PC-3 (cell line): ENCODE results near the gene CCDC83. TPM values are rescaled to one million over a fixed set of nuclear protein-coding genes. Genes with fewer than 3 reads are reported as not detected.
"Not testable (repeated sequence)": the region's sequence is repeated elsewhere in the genome, so short reads cannot be mapped to it uniquely, and the experiment has no call there.

Experiments used
- ATAC-seq: fragments of 200-7000 bp; cut with Tn5 transposase; 2 replicates; pipeline ENCODE4 v1.9.1; 2020; ENCODE audit warnings: mild to moderate bottlenecking, moderate library complexity
- BruUV-seq: library from RNA; stranded (reverse); fragments of 400-500 nt; replicated peaks from 2 replicates; lab custom pipeline; 2021; lab: Mats Ljungman, UMichigan
- CTCF ChIA-PET: fragments of 300-600 bp; sonication (Branson Sonifier 250); formaldehyde crosslinking; loops from one replicate; lab custom pipeline; 2022; ENCODE audit warnings: antibody characterized with exemption; lab: Charles Lee
- POLR2A ChIA-PET: fragments of 300-600 bp; sonication (Branson Sonifier 250); formaldehyde crosslinking; loops from one replicate; lab custom pipeline; 2022; ENCODE audit warnings: antibody characterized with exemption; ENCODE audit not compliant: unreplicated experiment; lab: Charles Lee
- DNase-seq: peaks from one replicate; pipeline ENCODE4 v3.0.0-alpha.2; 2015
- H2AFZ ChIP-seq: fragments of 300-600 bp; sonication (generic); 2 replicates; pipeline ENCODE4 v1.6.0; 2016; ENCODE audit warnings: antibody characterized with exemption, low read length
- H3F3A ChIP-seq: fragments of 300-600 bp; sonication (generic); one replicate; pipeline ENCODE4 v1.6.0; 2017; ENCODE audit warnings: antibody characterized with exemption, low read length, control low read depth, mild to moderate bottlenecking; ENCODE audit not compliant: unreplicated experiment
- H3K27ac ChIP-seq: fragments of 300-600 bp; sonication (generic); 2 replicates; pipeline ENCODE4 v1.5.1; 2016; ENCODE audit warnings: mild to moderate bottlenecking, low read length
- H3K27me3 ChIP-seq: fragments of 300-600 bp; sonication (generic); 2 replicates; pipeline ENCODE4 v1.6.1; 2016; ENCODE audit warnings: low read length, mixed read lengths
- H3K36me3 ChIP-seq: fragments of 300-600 bp; sonication (generic); 2 replicates; pipeline ENCODE4 v1.6.1; 2016; ENCODE audit warnings: low read depth, mixed run types, low read length, mixed read lengths
- H3K4me1 ChIP-seq: fragments of 300-600 bp; sonication (generic); 2 replicates; pipeline ENCODE4 v1.5.1; 2016; ENCODE audit warnings: low read length; ENCODE audit not compliant: insufficient read depth
- H3K4me2 ChIP-seq: fragments of 300-600 bp; sonication (generic); 2 replicates; pipeline ENCODE4 v1.6.0; 2016; ENCODE audit warnings: low read length
- H3K4me3 ChIP-seq: fragments of 300-600 bp; sonication (generic); 2 replicates; pipeline ENCODE4 v1.5.1; 2016; ENCODE audit warnings: mild to moderate bottlenecking, low read length, mixed read lengths
- H3K79me2 ChIP-seq: fragments of 300-600 bp; sonication (generic); 2 replicates; pipeline ENCODE4 v1.6.1; 2017; ENCODE audit warnings: low read length, mixed read lengths
- H3K9ac ChIP-seq: fragments of 300-600 bp; sonication (generic); 2 replicates; pipeline ENCODE4 v1.6.0; 2016; ENCODE audit warnings: mild to moderate bottlenecking, low read length
- H3K9me2 ChIP-seq: fragments of 300-600 bp; sonication (generic); replicated peaks from 2 replicates; pipeline ENCODE4 v1.6.1; 2016; ENCODE audit warnings: mixed run types, low read length, mixed read lengths
- H3K9me3 ChIP-seq: fragments of 300-600 bp; sonication (generic); 2 replicates; pipeline ENCODE4 v1.6.1; 2016; ENCODE audit warnings: low read length, mixed read lengths
- H4K20me1 ChIP-seq: fragments of 300-600 bp; sonication (generic); 2 replicates; pipeline ENCODE4 v1.6.1; 2016; ENCODE audit warnings: low read length, mixed read lengths
- EZH2 ChIP-seq: fragments of 300-600 bp; sonication (generic); IDR thresholded peaks from one replicate; pipeline ENCODE4 v1.6.1; 2017; ENCODE audit warnings: antibody characterized with exemption, mild to moderate bottlenecking, low read length; ENCODE audit not compliant: unreplicated experiment
- EZH2phosphoT487 ChIP-seq: fragments of 300-600 bp; sonication (generic); IDR thresholded peaks from 2 replicates; pipeline ENCODE4 v1.6.1; 2018; ENCODE audit warnings: mild to moderate bottlenecking, antibody characterized with exemption, low read length, borderline replicate concordance
- intact Hi-C: fragments of 100-400 bp; cut with micrococcal nuclease; formaldehyde crosslinking; loops from 2 replicates; pipeline ENCODE4 v1.9.0; 2023
- total RNA-seq: library from RNA; depleted of rRNA; stranded (reverse); fragments of >200 nt; gene quantifications from 2 replicates; pipeline ENCODE4 v1.2.3, GENCODE V29; 2014
- TF ChIP-seq, protein P1 (sequence below): fragments of 300-600 bp; sonication (generic); conservative IDR thresholded peaks from 2 replicates; pipeline ENCODE4 v1.5.1; 2017; ENCODE audit warnings: antibody characterized with exemption, low read depth, mild to moderate bottlenecking, low read length

Gene CCDC83
- total RNA-seq, 1 experiment from 2014 or later = 0.22 TPM

DNA sequence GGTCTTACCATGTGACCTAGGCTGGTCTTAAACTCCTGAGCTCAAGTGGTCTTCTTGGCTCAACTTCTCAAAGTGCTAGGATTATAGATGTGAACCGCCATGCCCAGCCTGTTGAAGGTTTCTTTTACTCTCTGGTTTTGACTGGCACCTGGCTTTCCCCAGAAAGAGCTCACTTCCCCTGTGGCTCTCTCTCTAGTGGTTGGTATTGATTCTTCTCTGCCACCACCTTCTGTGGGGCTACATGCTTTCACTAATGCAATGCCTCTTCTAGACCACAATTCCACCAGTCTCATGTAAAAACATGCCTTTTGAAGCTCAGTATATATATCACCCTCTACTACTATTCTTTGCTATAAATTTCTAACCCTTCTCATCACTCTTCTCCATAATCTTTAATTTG is 67.2 kb downstream of the CCDC83 start:
- ChIA-PET POLR2A (no interaction called here), CTCF (no interaction called here)
- Histone ChIP-seq H3F3A (no peaks in the 10 kb centered on the region), H3K9me3 (no peaks in the 10 kb centered on the region), H4K20me1 (no peaks in the 10 kb centered on the region), H3K9me2 (no peaks in the 10 kb centered on the region), H3K27me3 (no peaks in the 10 kb centered on the region), H2AFZ (no peak overlapping the region), H3K79me2 (no peaks in the 10 kb centered on the region), H3K27ac (no peak overlapping the region), H3K4me3 (no peak overlapping the region), H3K4me2 (no peak overlapping the region), H3K4me1 (no peaks in the 10 kb centered on the region), H3K9ac (no peak overlapping the region), H3K36me3 (no peaks in the 10 kb centered on the region)
- ATAC-seq (no peak), DNase-seq (no peak)
- intact Hi-C loops = no loop called here
- no TSS peak for BruUV-seq
- TF ChIP-seq, protein P1, sequence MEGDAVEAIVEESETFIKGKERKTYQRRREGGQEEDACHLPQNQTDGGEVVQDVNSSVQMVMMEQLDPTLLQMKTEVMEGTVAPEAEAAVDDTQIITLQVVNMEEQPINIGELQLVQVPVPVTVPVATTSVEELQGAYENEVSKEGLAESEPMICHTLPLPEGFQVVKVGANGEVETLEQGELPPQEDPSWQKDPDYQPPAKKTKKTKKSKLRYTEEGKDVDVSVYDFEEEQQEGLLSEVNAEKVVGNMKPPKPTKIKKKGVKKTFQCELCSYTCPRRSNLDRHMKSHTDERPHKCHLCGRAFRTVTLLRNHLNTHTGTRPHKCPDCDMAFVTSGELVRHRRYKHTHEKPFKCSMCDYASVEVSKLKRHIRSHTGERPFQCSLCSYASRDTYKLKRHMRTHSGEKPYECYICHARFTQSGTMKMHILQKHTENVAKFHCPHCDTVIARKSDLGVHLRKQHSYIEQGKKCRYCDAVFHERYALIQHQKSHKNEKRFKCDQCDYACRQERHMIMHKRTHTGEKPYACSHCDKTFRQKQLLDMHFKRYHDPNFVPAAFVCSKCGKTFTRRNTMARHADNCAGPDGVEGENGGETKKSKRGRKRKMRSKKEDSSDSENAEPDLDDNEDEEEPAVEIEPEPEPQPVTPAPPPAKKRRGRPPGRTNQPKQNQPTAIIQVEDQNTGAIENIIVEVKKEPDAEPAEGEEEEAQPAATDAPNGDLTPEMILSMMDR = no peak
- TF ChIP-seq EZH2phosphoT487 (no peak), EZH2 (no peak)

DNA sequence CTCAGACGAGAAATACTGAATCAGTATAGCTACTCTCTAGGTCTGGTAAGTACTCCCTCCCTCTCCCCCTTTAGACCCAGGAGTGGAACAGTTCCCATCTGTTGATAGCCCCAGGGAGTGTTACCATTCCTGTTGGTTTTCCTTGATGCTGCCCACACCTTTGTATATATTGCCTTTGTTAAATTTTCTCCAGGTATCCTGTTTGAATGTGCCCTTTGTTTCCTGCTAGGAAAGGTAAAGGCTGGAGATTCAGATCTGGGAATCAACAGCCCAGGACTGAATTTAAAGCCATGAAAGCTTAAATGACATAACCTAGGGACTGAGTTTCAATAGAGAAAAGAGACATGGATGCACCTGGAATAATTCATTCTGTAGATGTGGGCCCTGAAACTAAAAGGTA is 68.3 kb downstream of the CCDC83 start:
- Histone ChIP-seq H3K4me2 (no peak overlapping the region), H3K4me1 (no peaks in the 10 kb centered on the region), H3F3A (no peaks in the 10 kb centered on the region), H3K9me2 (no peaks in the 10 kb centered on the region), H3K79me2 (no peaks in the 10 kb centered on the region), H3K27me3 (no peaks in the 10 kb centered on the region), H4K20me1 (no peaks in the 10 kb centered on the region), H3K4me3 (no peak overlapping the region), H3K9me3 (no peaks in the 10 kb centered on the region), H3K36me3 (no peaks in the 10 kb centered on the region), H3K27ac (no peak overlapping the region), H3K9ac (no peak overlapping the region), H2AFZ (no peak overlapping the region)
- TF ChIP-seq EZH2phosphoT487 (no peak), EZH2 (no peak)
- TF ChIP-seq, protein P1 = no peak
- BruUV-seq = no TSS peak
- ChIA-PET POLR2A (no interaction called here), CTCF (no interaction called here)
- no peak for ATAC-seq
- DNase-seq = no peak
- intact Hi-C loops = no loop called here

DNA sequence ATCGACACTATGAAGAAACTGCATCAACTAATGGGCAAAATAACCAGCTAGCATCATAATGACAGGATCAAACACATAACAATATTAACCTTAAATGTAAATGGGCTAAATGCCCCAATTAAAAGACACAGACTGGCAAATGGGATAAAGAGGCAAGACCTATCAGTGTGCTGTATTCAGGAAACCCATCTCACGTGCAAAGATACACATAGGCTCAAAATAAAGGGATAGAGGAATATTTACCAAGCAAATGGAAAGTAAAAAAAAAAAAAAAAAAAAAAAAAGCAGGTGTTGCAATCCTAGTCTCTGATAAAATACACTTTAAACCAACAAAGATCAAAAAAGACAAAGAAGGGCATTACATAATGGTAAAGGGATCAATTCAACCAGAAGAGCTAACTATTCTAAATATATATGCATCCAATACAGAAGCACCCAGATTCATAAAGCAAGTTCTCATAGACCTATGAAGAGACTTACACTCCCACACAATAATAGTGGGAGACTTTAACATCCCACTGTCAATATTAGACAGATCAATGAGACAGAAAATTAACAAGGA is 71.6 kb downstream of the CCDC83 start:
- intact Hi-C loops, H3K4me2 ChIP-seq, H3K9me3 ChIP-seq, ATAC-seq, H3K9me2 ChIP-seq, H3K27me3 ChIP-seq, H3K9ac ChIP-seq, CTCF ChIA-PET, BruUV-seq, H2AFZ ChIP-seq, H4K20me1 ChIP-seq, H3K4me3 ChIP-seq, DNase-seq, H3K79me2 ChIP-seq, POLR2A ChIA-PET, H3F3A ChIP-seq, H3K4me1 ChIP-seq, H3K27ac ChIP-seq, H3K36me3 ChIP-seq: not testable (repeated sequence)
